WTC11 (cell line): ENCODE measurements around the gene NAV3. TPM values are rescaled to one million over a fixed set of nuclear protein-coding genes. Genes with fewer than 3 reads are reported as not detected.

Source experiments
- ATAC-seq: fragments of 200-7000 bp; cut with Tn5 transposase; 2 replicates; pipeline ENCODE4 v1.10.0; 2021; ENCODE audit warnings: mild to moderate bottlenecking, moderate library complexity
- CTCF ChIA-PET: fragments of 300-600 bp; sonication (Branson Sonifier 250); formaldehyde crosslinking; loops from one replicate; lab custom pipeline; 2021; ENCODE audit warnings: antibody characterized with exemption; lab: Charles Lee
- POLR2A ChIA-PET: fragments of 350-600 bp; sonication (Branson Sonifier 250); formaldehyde crosslinking; loops from one replicate; lab custom pipeline; 2021; ENCODE audit warnings: antibody characterized with exemption; lab: Charles Lee
- DNase-seq: peaks from one replicate; pipeline ENCODE4 v3.0.0; 2021; ENCODE audit warnings: low spot score
- H3K27ac Mint-ChIP-seq: 2 replicates; pipeline ENCODE4 v1.8.0; 2021; ENCODE audit warnings: mixed read lengths
- H3K27me3 Mint-ChIP-seq: 2 replicates; pipeline ENCODE4 v1.8.0; 2021; ENCODE audit warnings: low read depth, mild to moderate bottlenecking, moderate library complexity, mixed read lengths
- H3K36me3 Mint-ChIP-seq: 2 replicates; pipeline ENCODE4 v1.8.0; 2021; ENCODE audit warnings: mixed read lengths
- H3K4me1 Mint-ChIP-seq: 2 replicates; pipeline ENCODE4 v1.8.0; 2022; ENCODE audit warnings: mixed read lengths
- H3K4me3 Mint-ChIP-seq: 2 replicates; pipeline ENCODE4 v1.8.0; 2021; ENCODE audit warnings: mild to moderate bottlenecking, moderate library complexity, mixed read lengths
- H3K9me3 Mint-ChIP-seq: 2 replicates; pipeline ENCODE4 v1.8.0; 2021; ENCODE audit warnings: mixed read lengths
- ATF1 ChIP-seq: sonication (generic); formaldehyde crosslinking; IDR thresholded peaks from 2 replicates; pipeline ENCODE4 v1.8.1; 2023; ENCODE audit warnings: mild to moderate bottlenecking, moderate library complexity, missing genetic modification reagents
- CREB1 ChIP-seq: sonication (generic); formaldehyde crosslinking; IDR thresholded peaks from 2 replicates; pipeline ENCODE4 v1.8.0; 2023; ENCODE audit warnings: mild to moderate bottlenecking, missing genetic modification reagents
- GRHL2 ChIP-seq: fragments of 250-450 bp; sonication (Bioruptor Pico); IDR thresholded peaks from 2 replicates; pipeline ENCODE4 v1.8.0; 2022; ENCODE audit warnings: mild to moderate bottlenecking, moderate library complexity; ENCODE audit not compliant: insufficient replicate concordance, severe bottlenecking
- GTF2I ChIP-seq: fragments of 250-450 bp; sonication (Bioruptor Pico); conservative IDR thresholded peaks from 2 replicates; pipeline ENCODE4 v1.4.0; 2021; ENCODE audit warnings: mild to moderate bottlenecking
- HMGA2 ChIP-seq: fragments of 250-450 bp; sonication (Bioruptor Pico); IDR thresholded peaks from 2 replicates; pipeline ENCODE4 v1.4.0; 2021; ENCODE audit warnings: mild to moderate bottlenecking, moderate library complexity
- NFATC4 ChIP-seq: fragments of 250-450 bp; sonication (Bioruptor Pico); IDR thresholded peaks from 2 replicates; pipeline ENCODE4 v1.9.0; 2021; ENCODE audit warnings: mild to moderate bottlenecking
- RELA ChIP-seq: sonication (generic); formaldehyde crosslinking; IDR thresholded peaks from 2 replicates; pipeline ENCODE4 v1.8.1; 2022; ENCODE audit warnings: missing genetic modification reagents, mild to moderate bottlenecking, borderline replicate concordance
- SP1 ChIP-seq: sonication (generic); formaldehyde crosslinking; conservative IDR thresholded peaks from 2 replicates; pipeline ENCODE4 v1.8.1; 2022; ENCODE audit warnings: missing genetic modification reagents
- TCF7 ChIP-seq: sonication (generic); formaldehyde crosslinking; IDR thresholded peaks from 2 replicates; pipeline ENCODE4 v1.8.0; 2022; ENCODE audit warnings: mild to moderate bottlenecking, low read depth, missing genetic modification reagents, moderate library complexity
- TP53 ChIP-seq: sonication (generic); formaldehyde crosslinking; IDR thresholded peaks from 2 replicates; pipeline ENCODE4 v1.8.1; 2023; ENCODE audit warnings: mild to moderate bottlenecking, missing genetic modification reagents
- total RNA-seq: library from RNA; stranded (reverse); gene quantifications from 3 replicates; pipeline ENCODE4 v1.2.3, GENCODE V29; 2021
- TF ChIP-seq, protein P1 (sequence below): sonication (generic); formaldehyde crosslinking; IDR thresholded peaks from 2 replicates; pipeline ENCODE4 v1.8.1; 2022; ENCODE audit warnings: missing genetic modification reagents, borderline replicate concordance
- TF ChIP-seq, protein P2 (sequence below): sonication (generic); formaldehyde crosslinking; IDR thresholded peaks from 2 replicates; pipeline ENCODE4 v1.8.1; 2022; ENCODE audit warnings: mild to moderate bottlenecking, moderate library complexity, missing genetic modification reagents
- TF ChIP-seq, protein P3 (sequence below): sonication (generic); formaldehyde crosslinking; conservative IDR thresholded peaks from 2 replicates; pipeline ENCODE4 v1.8.1; 2022; ENCODE audit warnings: mild to moderate bottlenecking, missing genetic modification reagents
- TF ChIP-seq, protein P4 (sequence below): sonication (generic); formaldehyde crosslinking; IDR thresholded peaks from 2 replicates; pipeline ENCODE4 v1.8.1; 2022; ENCODE audit warnings: low read depth, mild to moderate bottlenecking, moderate library complexity, missing genetic modification reagents, borderline replicate concordance
- TF ChIP-seq, protein P5 (sequence below): sonication (generic); formaldehyde crosslinking; IDR thresholded peaks from 2 replicates; pipeline ENCODE4 v1.8.1; 2023; ENCODE audit warnings: mild to moderate bottlenecking, missing genetic modification reagents
- TF ChIP-seq, protein P6 (sequence below): sonication (generic); formaldehyde crosslinking; IDR thresholded peaks from 2 replicates; pipeline ENCODE4 v1.8.0; 2022; ENCODE audit warnings: missing genetic modification reagents
- TF ChIP-seq, protein P7 (sequence below): fragments of 250-450 bp; sonication (Bioruptor Pico); IDR thresholded peaks from 2 replicates; pipeline ENCODE4 v1.9.0; 2021; ENCODE audit warnings: mild to moderate bottlenecking

The NAV3 gene
- total RNA-seq, 1 experiment from 2014 or later: 3.3 TPM

DNA sequence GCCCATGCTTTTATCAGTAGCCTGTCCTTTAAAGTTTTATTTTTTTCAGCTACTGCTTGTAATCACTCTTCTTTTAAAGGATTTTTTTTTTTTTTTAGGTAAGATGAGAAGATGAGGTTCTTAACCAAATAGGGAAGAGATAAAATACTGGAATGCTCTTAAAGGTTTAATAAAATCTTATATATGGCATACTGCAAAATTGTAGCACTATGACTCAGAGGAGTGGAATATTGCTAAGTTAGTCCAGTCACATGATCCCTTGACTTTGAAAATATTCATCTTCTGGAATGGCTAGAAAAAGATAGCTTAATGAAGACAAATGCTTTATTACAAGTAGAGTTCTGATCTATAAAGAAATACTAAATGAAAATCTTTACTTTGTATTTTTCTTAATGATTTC, 116.6 kb downstream of the NAV3 start (continued):
- TF ChIP-seq, protein P1, sequence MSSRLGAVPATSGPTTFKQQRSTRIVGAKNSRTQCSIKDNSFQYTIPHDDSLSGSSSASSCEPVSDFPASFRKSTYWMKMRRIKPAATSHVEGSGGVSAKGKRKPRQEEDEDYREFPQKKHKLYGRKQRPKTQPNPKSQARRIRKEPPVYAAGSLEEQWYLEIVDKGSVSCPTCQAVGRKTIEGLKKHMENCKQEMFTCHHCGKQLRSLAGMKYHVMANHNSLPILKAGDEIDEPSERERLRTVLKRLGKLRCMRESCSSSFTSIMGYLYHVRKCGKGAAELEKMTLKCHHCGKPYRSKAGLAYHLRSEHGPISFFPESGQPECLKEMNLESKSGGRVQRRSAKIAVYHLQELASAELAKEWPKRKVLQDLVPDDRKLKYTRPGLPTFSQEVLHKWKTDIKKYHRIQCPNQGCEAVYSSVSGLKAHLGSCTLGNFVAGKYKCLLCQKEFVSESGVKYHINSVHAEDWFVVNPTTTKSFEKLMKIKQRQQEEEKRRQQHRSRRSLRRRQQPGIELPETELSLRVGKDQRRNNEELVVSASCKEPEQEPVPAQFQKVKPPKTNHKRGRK (CRISPR knock-in tag): no peak
- TF ChIP-seq CREB1: no peak
- no peak for TF ChIP-seq NFATC4 (CRISPR knock-in tag)
- no peak for TF ChIP-seq RELA (CRISPR knock-in tag)
- TF ChIP-seq, protein P2, sequence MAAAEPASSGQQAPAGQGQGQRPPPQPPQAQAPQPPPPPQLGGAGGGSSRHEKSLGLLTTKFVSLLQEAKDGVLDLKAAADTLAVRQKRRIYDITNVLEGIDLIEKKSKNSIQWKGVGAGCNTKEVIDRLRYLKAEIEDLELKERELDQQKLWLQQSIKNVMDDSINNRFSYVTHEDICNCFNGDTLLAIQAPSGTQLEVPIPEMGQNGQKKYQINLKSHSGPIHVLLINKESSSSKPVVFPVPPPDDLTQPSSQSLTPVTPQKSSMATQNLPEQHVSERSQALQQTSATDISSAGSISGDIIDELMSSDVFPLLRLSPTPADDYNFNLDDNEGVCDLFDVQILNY (CRISPR knock-in tag): no peak
- TF ChIP-seq HMGA2 (CRISPR knock-in tag): no peak
- TF ChIP-seq, all 79 proteins: peak for 0

DNA sequence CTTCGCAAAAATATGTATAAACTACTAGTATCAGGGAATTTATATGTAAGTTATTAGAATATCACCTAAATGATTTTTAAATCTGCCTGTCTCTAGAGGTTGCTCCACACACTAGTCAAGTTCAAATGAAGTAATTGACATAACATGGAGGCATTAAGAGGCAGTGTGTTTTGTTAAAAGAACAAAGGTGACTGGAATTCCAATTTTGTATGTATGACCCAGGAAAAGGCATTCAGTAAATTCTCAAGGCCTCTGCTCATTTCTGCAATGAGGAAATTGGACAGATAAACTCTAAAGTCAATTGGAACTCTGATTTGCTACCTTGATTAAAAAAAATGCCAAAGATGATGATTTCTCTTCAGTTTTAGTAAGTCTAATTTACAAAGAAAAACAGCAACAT, 117.1 kb downstream of the NAV3 start:
- H3K27ac Mint-ChIP-seq: no peak overlapping the region
- no peaks in the 10 kb centered on the region for H3K36me3 Mint-ChIP-seq
- ATAC-seq: no peak
- 0 out of 2 replicates have a peak, but pooled peaks cover 3% of the 10 kb centered on the region for H3K4me1 Mint-ChIP-seq
- H3K4me3 Mint-ChIP-seq: no peak overlapping the region
- DNase-seq: no peak
- POLR2A ChIA-PET: no interaction called here
- CTCF ChIA-PET: no interaction called here
- peaks cover 10% of the 10 kb centered on the region for H3K9me3 Mint-ChIP-seq
- TF ChIP-seq GTF2I (CRISPR knock-in tag): no peak
- TF ChIP-seq, protein P3, sequence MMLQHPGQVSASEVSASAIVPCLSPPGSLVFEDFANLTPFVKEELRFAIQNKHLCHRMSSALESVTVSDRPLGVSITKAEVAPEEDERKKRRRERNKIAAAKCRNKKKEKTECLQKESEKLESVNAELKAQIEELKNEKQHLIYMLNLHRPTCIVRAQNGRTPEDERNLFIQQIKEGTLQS (CRISPR knock-in tag): no peak
- TF ChIP-seq, protein P4, sequence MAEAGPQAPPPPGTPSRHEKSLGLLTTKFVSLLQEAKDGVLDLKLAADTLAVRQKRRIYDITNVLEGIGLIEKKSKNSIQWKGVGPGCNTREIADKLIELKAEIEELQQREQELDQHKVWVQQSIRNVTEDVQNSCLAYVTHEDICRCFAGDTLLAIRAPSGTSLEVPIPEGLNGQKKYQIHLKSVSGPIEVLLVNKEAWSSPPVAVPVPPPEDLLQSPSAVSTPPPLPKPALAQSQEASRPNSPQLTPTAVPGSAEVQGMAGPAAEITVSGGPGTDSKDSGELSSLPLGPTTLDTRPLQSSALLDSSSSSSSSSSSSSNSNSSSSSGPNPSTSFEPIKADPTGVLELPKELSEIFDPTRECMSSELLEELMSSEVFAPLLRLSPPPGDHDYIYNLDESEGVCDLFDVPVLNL: no peak
- no peak for TF ChIP-seq GRHL2 (CRISPR knock-in tag)
- TF ChIP-seq, protein P5, sequence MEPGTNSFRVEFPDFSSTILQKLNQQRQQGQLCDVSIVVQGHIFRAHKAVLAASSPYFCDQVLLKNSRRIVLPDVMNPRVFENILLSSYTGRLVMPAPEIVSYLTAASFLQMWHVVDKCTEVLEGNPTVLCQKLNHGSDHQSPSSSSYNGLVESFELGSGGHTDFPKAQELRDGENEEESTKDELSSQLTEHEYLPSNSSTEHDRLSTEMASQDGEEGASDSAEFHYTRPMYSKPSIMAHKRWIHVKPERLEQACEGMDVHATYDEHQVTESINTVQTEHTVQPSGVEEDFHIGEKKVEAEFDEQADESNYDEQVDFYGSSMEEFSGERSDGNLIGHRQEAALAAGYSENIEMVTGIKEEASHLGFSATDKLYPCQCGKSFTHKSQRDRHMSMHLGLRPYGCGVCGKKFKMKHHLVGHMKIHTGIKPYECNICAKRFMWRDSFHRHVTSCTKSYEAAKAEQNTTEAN (CRISPR knock-in tag): no peak
- TF ChIP-seq, protein P6, sequence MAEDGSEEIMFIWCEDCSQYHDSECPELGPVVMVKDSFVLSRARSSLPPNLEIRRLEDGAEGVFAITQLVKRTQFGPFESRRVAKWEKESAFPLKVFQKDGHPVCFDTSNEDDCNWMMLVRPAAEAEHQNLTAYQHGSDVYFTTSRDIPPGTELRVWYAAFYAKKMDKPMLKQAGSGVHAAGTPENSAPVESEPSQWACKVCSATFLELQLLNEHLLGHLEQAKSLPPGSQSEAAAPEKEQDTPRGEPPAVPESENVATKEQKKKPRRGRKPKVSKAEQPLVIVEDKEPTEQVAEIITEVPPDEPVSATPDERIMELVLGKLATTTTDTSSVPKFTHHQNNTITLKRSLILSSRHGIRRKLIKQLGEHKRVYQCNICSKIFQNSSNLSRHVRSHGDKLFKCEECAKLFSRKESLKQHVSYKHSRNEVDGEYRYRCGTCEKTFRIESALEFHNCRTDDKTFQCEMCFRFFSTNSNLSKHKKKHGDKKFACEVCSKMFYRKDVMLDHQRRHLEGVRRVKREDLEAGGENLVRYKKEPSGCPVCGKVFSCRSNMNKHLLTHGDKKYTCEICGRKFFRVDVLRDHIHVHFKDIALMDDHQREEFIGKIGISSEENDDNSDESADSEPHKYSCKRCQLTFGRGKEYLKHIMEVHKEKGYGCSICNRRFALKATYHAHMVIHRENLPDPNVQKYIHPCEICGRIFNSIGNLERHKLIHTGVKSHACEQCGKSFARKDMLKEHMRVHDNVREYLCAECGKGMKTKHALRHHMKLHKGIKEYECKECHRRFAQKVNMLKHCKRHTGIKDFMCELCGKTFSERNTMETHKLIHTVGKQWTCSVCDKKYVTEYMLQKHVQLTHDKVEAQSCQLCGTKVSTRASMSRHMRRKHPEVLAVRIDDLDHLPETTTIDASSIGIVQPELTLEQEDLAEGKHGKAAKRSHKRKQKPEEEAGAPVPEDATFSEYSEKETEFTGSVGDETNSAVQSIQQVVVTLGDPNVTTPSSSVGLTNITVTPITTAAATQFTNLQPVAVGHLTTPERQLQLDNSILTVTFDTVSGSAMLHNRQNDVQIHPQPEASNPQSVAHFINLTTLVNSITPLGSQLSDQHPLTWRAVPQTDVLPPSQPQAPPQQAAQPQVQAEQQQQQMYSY (CRISPR knock-in tag): no peak
- no peak for TF ChIP-seq ATF1
- no peak for TF ChIP-seq TP53
- TF ChIP-seq, protein P7, sequence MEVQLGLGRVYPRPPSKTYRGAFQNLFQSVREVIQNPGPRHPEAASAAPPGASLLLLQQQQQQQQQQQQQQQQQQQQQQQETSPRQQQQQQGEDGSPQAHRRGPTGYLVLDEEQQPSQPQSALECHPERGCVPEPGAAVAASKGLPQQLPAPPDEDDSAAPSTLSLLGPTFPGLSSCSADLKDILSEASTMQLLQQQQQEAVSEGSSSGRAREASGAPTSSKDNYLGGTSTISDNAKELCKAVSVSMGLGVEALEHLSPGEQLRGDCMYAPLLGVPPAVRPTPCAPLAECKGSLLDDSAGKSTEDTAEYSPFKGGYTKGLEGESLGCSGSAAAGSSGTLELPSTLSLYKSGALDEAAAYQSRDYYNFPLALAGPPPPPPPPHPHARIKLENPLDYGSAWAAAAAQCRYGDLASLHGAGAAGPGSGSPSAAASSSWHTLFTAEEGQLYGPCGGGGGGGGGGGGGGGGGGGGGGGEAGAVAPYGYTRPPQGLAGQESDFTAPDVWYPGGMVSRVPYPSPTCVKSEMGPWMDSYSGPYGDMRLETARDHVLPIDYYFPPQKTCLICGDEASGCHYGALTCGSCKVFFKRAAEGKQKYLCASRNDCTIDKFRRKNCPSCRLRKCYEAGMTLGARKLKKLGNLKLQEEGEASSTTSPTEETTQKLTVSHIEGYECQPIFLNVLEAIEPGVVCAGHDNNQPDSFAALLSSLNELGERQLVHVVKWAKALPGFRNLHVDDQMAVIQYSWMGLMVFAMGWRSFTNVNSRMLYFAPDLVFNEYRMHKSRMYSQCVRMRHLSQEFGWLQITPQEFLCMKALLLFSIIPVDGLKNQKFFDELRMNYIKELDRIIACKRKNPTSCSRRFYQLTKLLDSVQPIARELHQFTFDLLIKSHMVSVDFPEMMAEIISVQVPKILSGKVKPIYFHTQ (CRISPR knock-in tag): no peak
- TF ChIP-seq TCF7 (CRISPR knock-in tag): no peak
- TF ChIP-seq SP1 (CRISPR knock-in tag): no peak
- H3K27me3 Mint-ChIP-seq: no peaks in the 10 kb centered on the region
